HG03460 (cell line): Measurements from ENCODE around the gene ZBTB7A.
"Not testable (repeated sequence)": the region's sequence is repeated elsewhere in the genome, so short reads cannot be mapped to it uniquely, and the experiment has no call there.

Experiments used
- ATAC-seq: cut with Tn5 transposase; IDR thresholded peaks from one replicate; pipeline ENCODE4 v1.9.1; 2021; ENCODE audit not compliant: unreplicated experiment

Gene ZBTB7A

GRCh38 chr19:3998667-3999412 lies 67.9 kb downstream of the ZBTB7A start:
- not testable (repeated sequence) for ATAC-seq

GRCh38 chr19:3995607-3996006 lies 71.1 kb downstream of the ZBTB7A start:
- ATAC-seq: no peak
